ENCODE results near the gene CA14. TPM values are rescaled to one million over a fixed set of nuclear protein-coding genes. Genes with fewer than 3 reads are reported as not detected.

CA14 gene
- total RNA-seq, 1 experiment from 2014 or later, result 1.7 TPM

DNA sequence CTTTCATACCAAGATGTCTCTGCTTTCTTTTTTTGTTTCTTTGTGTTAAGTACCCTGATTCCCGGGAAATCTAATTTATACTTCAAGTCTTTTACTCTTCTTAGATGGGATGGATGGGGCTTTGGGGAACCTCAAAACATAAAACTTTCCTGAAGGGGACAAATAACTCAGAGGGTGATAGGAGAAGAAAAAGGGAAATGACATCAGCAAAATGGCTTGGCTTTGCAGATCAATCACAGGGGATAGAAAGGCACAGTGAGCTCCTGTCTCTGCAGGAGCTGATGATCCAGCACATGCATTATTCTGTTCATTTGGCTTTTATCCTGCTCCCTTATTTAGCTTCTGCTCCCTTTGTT, 1.4 kb upstream of the CA14 start:
- no peaks in the 10 kb centered on the region for H3K79me2 ChIP-seq (ENCODE audit: low read depth)
- H3K4me2 ChIP-seq, result peak overlapping the region; percentile 47
- H3K36me3 ChIP-seq (ENCODE audit: low read depth), result no peaks in the 10 kb centered on the region
- no peaks in the 10 kb centered on the region for H3K27me3 ChIP-seq (ENCODE audit: insufficient read depth, low read depth)
- H3K27ac ChIP-seq, result no peak overlapping the region
- DNase-seq, result no peak
- intact Hi-C loops (cut with micrococcal nuclease; ENCODE audit: unreplicated experiment), result loop anchor here (1.0 to 10.0 kb wide), 7 partner anchors 25 to 901 kb away; partner anchors contain the start of genes CERS2, MINDY1, PRPF3 and PRUNE1
- no peak overlapping the region for H2AFZ ChIP-seq
- no peaks in the 10 kb centered on the region for H3K9me3 ChIP-seq (ENCODE audit: insufficient read depth, low read depth)
- no TSS peak for BruUV-seq (replicated peaks)
- POLR2A ChIA-PET (ENCODE audit: unreplicated experiment), result interaction anchor here (0.6 kb wide), 1 partner anchor 19 kb away, joined by 3 read pairs; no protein-coding TSS in a partner anchor
- CTCF ChIA-PET, result interaction anchor here (0.5 to 1.8 kb wide), 6 partner anchors 9 to 805 kb away, joined by 3 to 23 read pairs (median 5); partner anchors contain the start of gene PRPF3
- H3K4me3 ChIP-seq, result no peak overlapping the region
- no peaks in the 10 kb centered on the region for H4K20me1 ChIP-seq (ENCODE audit: insufficient read depth)
- H3K9me2 ChIP-seq (ENCODE audit: insufficient read depth), result no peaks in the 10 kb centered on the region
- H3F3A ChIP-seq (ENCODE audit: insufficient read depth, low read depth), result peaks cover 17% of the 10 kb centered on the region
- TF ChIP-seq EZH2 (IDR thresholded peaks at IDR 0.05; ENCODE audit: low read depth), result no peak
- no peak; the same call in 1 of the 2 replicates for TF ChIP-seq CTCF (conservative IDR thresholded peaks at IDR 0.05)
- H3K4me1 ChIP-seq (replicated peaks; ENCODE audit: insufficient read depth), result peaks cover 34% of the 10 kb centered on the region

DNA sequence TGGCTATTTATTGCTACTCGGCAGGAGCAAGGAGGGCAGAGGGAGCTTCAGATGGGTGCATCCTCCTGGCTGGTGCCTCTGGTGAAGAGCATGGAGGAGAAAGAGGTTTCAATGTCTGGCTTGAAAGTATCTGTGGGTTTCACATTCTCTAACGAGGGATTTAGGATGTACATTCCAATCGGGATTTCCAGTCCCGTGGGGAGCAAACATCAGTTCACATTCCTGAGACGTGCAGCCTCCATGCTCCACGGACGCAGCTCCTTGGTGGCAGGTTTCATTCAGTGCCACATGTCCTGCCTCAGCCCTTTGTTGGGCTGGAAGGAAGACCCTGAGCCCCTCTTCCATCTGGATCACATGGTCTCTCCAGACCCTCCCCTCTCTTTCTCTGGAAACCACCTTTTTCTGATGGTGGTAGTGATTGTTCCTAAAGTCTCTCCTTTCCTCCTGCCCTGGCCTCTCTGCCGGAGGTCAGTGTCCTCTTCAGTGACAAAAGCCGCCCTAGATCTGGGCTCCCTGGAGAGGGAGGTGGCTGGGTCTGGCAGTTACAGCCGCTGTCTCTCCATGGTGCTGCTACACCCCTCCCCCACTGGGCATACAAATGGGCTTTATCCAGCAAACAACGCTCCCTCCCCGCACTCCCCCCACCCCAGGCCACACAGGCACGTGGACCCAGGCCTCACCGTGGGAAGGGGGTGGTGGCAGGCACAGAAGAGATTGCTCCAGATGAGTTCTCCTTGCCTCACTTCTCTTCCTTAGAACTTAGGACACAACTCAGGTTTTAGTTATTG, 826 bp upstream of the CA14 start:
- Histone ChIP-seq H2AFZ (no peak overlapping the region), H3K27ac (no peak overlapping the region), H3K4me1 (replicated peaks; ENCODE audit: insufficient read depth) (peaks cover 39% of the 10 kb centered on the region), H3K79me2 (ENCODE audit: low read depth) (no peaks in the 10 kb centered on the region), H4K20me1 (ENCODE audit: insufficient read depth) (no peaks in the 10 kb centered on the region), H3K4me3 (no peak overlapping the region), H3K27me3 (ENCODE audit: insufficient read depth, low read depth) (no peaks in the 10 kb centered on the region), H3K9me2 (ENCODE audit: insufficient read depth) (no peaks in the 10 kb centered on the region), H3F3A (ENCODE audit: insufficient read depth, low read depth) (peaks cover 22% of the 10 kb centered on the region), H3K36me3 (ENCODE audit: low read depth) (no peaks in the 10 kb centered on the region), H3K4me2 (no peak overlapping the region), H3K9me3 (ENCODE audit: insufficient read depth, low read depth) (no peaks in the 10 kb centered on the region)
- TF ChIP-seq EZH2 (IDR thresholded peaks at IDR 0.05; ENCODE audit: low read depth) (no peak), CTCF (conservative IDR thresholded peaks at IDR 0.05) (no peak)
- intact Hi-C loops (cut with micrococcal nuclease; ENCODE audit: unreplicated experiment), result loop anchor here (1.0 to 10.0 kb wide), 7 partner anchors 25 to 901 kb away; partner anchors contain the start of genes CERS2, MINDY1, PRPF3 and PRUNE1
- CTCF ChIA-PET, result interaction anchor here (0.5 to 1.8 kb wide), 4 partner anchors 10 to 304 kb away, joined by 3 to 23 read pairs (median 5); partner anchors contain the start of gene PRPF3
- POLR2A ChIA-PET (ENCODE audit: unreplicated experiment), result interaction anchor here (0.6 kb wide), 1 partner anchor 18 kb away, joined by 3 read pairs; no protein-coding TSS in a partner anchor
- no peak for DNase-seq
- no TSS peak for BruUV-seq (replicated peaks)

DNA sequence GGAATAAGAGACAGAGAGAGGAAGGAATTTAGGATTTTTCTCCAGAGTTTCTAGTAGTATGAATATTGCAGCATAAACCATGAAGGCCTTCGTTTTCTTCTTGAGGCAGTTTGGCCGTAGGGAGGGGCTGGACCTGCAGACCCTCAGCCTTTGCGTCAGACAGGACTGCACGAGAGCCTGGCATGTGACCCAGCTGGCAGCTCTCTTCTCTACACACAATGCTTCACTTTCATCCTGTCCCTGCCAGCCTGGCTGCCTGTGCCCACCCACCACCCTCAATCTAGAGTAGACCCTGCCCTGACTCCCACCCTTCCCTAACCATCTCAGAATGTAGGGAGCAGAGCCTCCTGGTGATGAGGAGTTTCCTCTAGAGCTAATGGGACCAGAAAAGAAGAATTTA, 1.6 kb downstream of the CA14 start:
- H3K27ac ChIP-seq, result 0 out of 2 replicates have a peak overlapping the region, but pooled peaks have one; percentile 71
- CTCF ChIA-PET, result no interaction called here
- peaks cover 64% of the 10 kb centered on the region for H3K4me1 ChIP-seq (replicated peaks; ENCODE audit: insufficient read depth)
- no peak for TF ChIP-seq CTCF (conservative IDR thresholded peaks at IDR 0.05)
- H3K9me2 ChIP-seq (ENCODE audit: insufficient read depth), result no peaks in the 10 kb centered on the region
- no peaks in the 10 kb centered on the region for H4K20me1 ChIP-seq (ENCODE audit: insufficient read depth)
- no peak for DNase-seq
- H2AFZ ChIP-seq, result no peak overlapping the region
- H3K4me3 ChIP-seq, result no peak overlapping the region
- no peaks in the 10 kb centered on the region for H3K79me2 ChIP-seq (ENCODE audit: low read depth)
- intact Hi-C loops (cut with micrococcal nuclease; ENCODE audit: unreplicated experiment), result loop anchor here (5.0 to 10.0 kb wide), 6 partner anchors 63 to 898 kb away; partner anchors contain the start of genes CERS2, MINDY1, PRPF3 and PRUNE1
- H3K9me3 ChIP-seq (ENCODE audit: insufficient read depth, low read depth), result no peaks in the 10 kb centered on the region
- BruUV-seq (replicated peaks), result no TSS peak
- H3K27me3 ChIP-seq (ENCODE audit: insufficient read depth, low read depth), result no peaks in the 10 kb centered on the region
- peak overlapping the region; percentile 80 for H3K4me2 ChIP-seq
- H3F3A ChIP-seq (ENCODE audit: insufficient read depth, low read depth), result peaks cover 47% of the 10 kb centered on the region
- no peaks in the 10 kb centered on the region for H3K36me3 ChIP-seq (ENCODE audit: low read depth)
- POLR2A ChIA-PET (ENCODE audit: unreplicated experiment), result interaction anchor here (0.6 kb wide), 1 partner anchor 742 kb away, joined by 4 read pairs; no protein-coding TSS in a partner anchor
